Upper lobe of left lung (tissue), 4 donors: Measurements from ENCODE around the gene PARD3B.

Source experiments
- POLR2A ChIP-seq, 4 donors: fragments of 450-650 bp; IDR thresholded peaks; one replicate each; pipeline ENCODE4 v1.5.1; 2016 to 2017; ENCODE audit warnings: antibody characterized with exemption in 4 of 4, mild to moderate bottlenecking in 2 of 4
- TF ChIP-seq, protein P1 (sequence below), 6 experiments: fragments of 450-650 bp in 4 of 6; fragments of 200-600 bp in 2 of 6; sonication (generic) in 2 of 6; IDR thresholded peaks; one replicate each; pipeline ENCODE4 v1.5.1; 2016 to 2019; ENCODE audit warnings: antibody characterized with exemption in 6 of 6

DNA sequence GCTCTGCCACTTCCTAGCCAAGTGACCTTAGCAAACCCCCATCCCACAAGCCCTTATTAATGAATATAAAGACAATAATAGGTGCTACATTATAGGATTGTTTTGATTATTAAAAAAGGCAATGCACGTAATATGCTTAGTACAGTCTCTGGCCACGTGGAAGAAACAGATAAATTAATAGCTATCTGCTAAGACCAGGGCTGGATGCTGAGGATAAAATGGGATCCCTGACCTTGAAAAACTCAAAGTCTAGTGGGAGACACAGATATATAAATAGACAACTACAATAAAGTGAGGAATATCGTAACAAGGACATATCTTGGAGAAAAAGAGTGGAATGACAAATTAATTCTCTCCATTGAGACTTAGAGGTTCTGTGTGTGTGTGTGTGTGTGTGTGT lies 29.9 kb upstream of the PARD3B start:
- TF ChIP-seq, protein P1, sequence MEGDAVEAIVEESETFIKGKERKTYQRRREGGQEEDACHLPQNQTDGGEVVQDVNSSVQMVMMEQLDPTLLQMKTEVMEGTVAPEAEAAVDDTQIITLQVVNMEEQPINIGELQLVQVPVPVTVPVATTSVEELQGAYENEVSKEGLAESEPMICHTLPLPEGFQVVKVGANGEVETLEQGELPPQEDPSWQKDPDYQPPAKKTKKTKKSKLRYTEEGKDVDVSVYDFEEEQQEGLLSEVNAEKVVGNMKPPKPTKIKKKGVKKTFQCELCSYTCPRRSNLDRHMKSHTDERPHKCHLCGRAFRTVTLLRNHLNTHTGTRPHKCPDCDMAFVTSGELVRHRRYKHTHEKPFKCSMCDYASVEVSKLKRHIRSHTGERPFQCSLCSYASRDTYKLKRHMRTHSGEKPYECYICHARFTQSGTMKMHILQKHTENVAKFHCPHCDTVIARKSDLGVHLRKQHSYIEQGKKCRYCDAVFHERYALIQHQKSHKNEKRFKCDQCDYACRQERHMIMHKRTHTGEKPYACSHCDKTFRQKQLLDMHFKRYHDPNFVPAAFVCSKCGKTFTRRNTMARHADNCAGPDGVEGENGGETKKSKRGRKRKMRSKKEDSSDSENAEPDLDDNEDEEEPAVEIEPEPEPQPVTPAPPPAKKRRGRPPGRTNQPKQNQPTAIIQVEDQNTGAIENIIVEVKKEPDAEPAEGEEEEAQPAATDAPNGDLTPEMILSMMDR (IDR thresholded peaks at IDR 0.05): no peak
- no peak for TF ChIP-seq POLR2A (IDR thresholded peaks at IDR 0.05)
